ENCODE data around the gene PLCD3. TPM values are rescaled to one million over a fixed set of nuclear protein-coding genes. Genes with fewer than 3 reads are reported as not detected.

PLCD3 gene
- total RNA-seq, 1 donor = 8.1 TPM

GRCh38 chr17:45086865-45087503, 45.3 kb downstream of the PLCD3 start:
- DNase-seq (ENCODE audit: low read depth in 2 of 3, low spot score in 2 of 3) = no peak

DNA sequence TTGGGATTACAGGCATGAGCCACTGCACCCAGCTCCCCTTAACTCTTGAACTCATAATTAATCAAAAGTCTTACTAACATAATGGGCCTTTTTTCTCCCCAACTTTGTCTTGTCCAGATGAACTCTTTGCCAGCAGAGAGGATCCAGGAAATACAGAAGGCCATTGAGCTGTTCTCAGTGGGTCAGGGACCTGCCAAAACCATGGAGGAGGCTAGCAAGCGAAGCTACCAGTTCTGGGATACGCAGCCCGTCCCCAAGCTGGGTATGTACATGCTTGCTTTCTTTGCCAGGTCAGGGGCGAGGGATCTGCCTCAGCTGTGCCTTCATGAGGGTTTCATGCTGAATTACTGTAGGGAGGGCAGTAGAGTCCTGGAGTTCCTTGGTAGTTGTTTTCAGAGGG, 45.9 kb downstream of the PLCD3 start:
- no peak for DNase-seq (ENCODE audit: low read depth in 2 of 3, low spot score in 2 of 3)

DNA sequence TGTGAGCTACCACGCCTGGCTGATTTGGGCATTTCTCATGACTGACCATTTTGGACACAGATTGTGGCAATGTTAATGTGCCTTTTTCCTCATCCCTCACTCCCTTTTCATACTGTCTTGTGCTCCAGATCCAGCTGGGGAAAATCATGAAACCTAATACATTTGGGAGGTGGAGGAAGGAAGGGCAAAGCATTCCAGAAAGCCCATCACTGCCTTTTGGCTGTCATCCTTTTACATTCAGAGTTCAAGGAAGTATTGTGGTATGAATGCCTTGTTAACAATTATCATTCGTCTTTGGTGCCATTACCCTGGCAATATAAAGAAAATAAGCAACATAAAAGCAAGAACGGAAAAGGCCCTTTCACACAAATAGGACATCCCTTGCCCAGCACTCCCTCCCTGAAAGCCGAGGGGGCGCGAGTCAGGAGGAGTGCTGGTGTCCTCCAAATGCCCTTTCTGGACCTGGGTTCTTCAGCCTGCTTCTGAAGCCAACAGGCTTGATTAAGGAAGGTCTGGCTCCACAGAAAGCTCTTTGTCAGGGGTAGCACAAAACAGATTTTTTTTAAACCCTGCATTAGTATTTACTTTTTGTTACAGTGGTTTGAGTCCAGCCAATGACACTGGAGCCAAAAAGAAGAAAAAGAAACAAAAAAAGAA, 51.1 kb downstream of the PLCD3 start:
- no peak for DNase-seq (ENCODE audit: low read depth in 2 of 3, low spot score in 2 of 3)

- peak in 2 of 3 donors; percentile 42 to 72 for DNase-seq (ENCODE audit: low read depth in 2 of 3, low spot score in 2 of 3)
Measured at GRCh38 chr17:45077643-45078042, 54.7 kb downstream of the PLCD3 start.

DNA sequence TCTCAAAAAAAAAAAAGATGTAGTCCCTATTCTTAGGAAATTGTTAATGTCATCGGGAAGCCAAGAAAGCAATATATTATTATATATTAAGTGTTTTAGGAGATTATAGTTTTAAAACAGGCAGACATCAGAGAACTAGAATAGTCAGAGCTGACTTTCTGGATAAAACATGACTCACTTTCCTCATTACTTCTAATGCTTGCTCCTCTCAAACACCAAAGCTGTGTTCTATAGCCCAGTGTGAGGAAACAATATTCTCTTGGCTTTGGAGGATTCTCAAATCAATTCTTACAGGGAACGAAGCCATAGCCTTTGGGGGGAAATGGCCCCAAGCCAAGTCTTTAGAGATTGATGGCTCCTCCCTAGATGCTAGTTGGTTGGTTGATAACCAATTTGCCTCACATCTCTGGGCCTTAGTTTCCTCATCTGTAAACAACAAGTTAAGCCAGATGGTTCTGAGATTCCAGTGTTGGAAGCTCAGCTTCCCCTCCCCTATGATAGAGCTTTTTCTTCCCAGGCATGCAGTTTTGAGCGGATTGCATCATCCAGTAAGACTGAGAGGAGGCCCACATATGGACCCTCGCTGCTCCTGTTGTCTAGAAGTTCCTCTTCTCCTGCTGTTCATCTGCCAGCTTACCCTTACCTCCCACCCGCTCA, 58.8 kb downstream of the PLCD3 start:
- no peak for DNase-seq (ENCODE audit: low read depth in 2 of 3, low spot score in 2 of 3)

DNA sequence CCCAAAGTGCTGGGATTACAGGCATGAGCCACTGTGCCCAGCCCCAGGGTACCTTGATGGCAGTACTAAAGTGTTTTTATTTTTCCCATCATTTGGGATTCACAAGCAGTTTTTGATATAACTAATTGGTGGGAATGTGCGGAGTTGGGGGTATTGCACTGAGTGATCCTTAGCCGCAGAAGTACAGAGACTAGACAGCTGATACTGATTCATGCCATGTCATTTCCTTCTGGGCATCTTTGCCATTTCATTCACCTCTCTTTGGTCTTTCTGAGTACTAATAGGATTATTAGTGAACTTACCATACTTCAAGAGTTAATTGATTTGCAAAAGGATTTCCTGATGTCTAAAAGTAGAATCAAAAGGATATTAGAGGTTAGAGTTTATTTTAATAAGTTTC, 61.5 kb downstream of the PLCD3 start:
- DNase-seq (ENCODE audit: low read depth in 2 of 3, low spot score in 2 of 3) = no peak

DNA sequence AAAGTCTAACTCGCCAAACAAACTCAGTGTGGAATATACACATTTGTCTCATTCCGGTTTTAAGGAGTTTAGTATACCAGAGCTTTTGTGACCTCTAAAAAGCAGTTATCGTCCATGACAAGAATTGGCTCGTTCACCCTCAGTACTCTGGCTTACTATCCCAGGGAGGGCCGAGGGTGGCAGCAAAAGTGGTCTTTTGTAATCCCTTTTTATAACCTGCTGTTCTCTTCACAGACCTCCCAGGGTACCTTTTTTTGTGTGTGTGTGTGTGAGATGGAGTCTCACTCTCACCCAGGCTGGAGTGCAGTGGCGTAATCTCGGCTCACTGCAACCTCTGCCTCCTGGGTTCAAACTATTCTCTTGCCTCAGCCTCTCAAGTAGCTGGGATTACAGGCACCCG, 62.3 kb downstream of the PLCD3 start:
- DNase-seq (ENCODE audit: low read depth in 2 of 3, low spot score in 2 of 3) = no peak

DNA sequence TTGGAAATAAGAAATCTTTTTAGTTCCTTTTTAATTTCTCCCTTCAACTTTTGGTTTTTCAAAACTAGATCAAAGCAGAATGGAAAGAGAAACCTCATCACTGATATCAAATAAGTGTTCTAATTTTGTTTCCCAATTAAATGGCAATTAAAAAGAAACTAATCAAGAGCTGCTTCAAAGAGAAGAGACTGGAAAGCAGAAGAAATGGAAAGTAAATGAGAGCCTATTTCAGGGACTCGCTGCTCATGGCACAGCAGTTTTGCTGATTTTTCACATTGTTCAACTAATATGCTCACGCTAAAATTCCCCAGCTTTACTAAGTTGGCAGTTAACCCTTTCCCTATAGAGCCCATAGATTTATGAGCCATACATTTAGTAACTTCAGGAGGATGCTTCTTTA, 64.7 kb downstream of the PLCD3 start:
- no peak for DNase-seq (ENCODE audit: low read depth in 2 of 3, low spot score in 2 of 3)

DNA sequence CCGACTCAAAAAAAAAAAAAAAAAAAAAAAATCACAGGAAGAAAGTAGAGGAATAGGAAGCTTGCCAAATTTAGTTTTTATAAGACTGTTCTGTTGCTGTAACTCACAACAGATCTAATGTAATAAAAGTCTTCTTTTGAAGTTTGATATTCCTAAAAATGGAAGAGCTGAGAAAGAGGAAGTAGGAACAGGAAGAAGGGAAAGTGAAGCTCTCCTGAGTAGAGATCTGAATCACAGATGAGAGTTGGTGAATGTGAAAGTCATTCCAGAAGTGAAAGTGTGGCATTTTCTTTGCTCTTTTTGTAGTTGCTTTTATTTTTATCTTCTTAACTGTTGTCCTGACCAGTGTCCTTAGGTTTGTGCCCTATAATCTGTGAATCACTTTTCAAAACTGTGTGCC, 69.1 kb downstream of the PLCD3 start:
- DNase-seq (ENCODE audit: low read depth in 2 of 3, low spot score in 2 of 3) = no peak

GRCh38 chr17:45061606-45062205, 70.6 kb downstream of the PLCD3 start:
- no peak for DNase-seq (ENCODE audit: low read depth in 2 of 3, low spot score in 2 of 3)

GRCh38 chr17:45060797-45061605, 71.3 kb downstream of the PLCD3 start, which contains the start of gene NMT1:
Gene NMT1, plus strand, starts transcription at chr17:45061317. Its CDS starts 13 bp downstream, at chr17:45061330.
- DNase-seq (ENCODE audit: low read depth in 2 of 3, low spot score in 2 of 3) = peak; percentile 94 to 100 (median 99)

DNA sequence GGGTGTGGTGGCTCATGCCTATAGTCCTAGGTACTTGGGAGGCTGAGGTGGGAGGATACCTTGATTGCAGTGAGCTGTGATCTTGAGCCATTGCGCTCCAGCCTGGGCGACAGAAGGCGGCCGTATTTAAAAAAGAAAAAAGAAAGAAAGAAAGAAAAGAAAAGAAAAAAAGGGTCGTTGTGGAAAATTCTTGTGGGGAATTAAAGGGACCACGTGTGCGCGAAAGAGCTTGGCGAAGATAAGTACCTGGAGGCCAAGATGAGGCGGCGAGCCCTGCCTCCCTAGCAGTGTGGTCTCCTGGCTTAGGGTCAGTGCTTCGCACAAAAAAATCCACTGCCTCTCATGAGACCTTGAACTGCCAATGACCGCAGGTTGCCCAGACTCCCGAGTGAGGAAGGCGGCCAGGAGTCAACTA, 71.9 kb downstream of the PLCD3 start:
- no peak for DNase-seq (ENCODE audit: low read depth in 2 of 3, low spot score in 2 of 3)

Small RNA genes within 50 kb of the gene (small RNA-seq; reads per million reads assigned to genes)
- not detected for gene MIR6784
- gene RF00019 = not detected

Other genes starting within 250 kb of the PLCD3 start
- 121 TPM for gene EFTUD2, start 233.1 kb downstream of the PLCD3 start, total RNA-seq
- not detected for gene GFAP, start 217.0 kb downstream of the PLCD3 start, total RNA-seq
- gene KIF18B, start 184.7 kb downstream of the PLCD3 start, total RNA-seq = 0.81 TPM
- gene C1QL1, start 164.2 kb downstream of the PLCD3 start, total RNA-seq = not detected
- gene DCAKD, start 80.9 kb downstream of the PLCD3 start, total RNA-seq = 98.8 TPM
- 46.0 TPM for gene NMT1, start 71.2 kb downstream of the PLCD3 start, total RNA-seq
- 13.2 TPM for gene ACBD4, start 3.2 kb upstream of the PLCD3 start, total RNA-seq
- 10.2 TPM for gene HEXIM1, start 16.0 kb upstream of the PLCD3 start, total RNA-seq
- gene HEXIM2, start 29.4 kb upstream of the PLCD3 start, total RNA-seq = 7.0 TPM
- gene FMNL1, start 89.4 kb upstream of the PLCD3 start, total RNA-seq = 149 TPM
- gene SPATA32, start 129.6 kb upstream of the PLCD3 start, total RNA-seq = 0.27 TPM
- 10.2 TPM for gene MAP3K14, start 184.5 kb upstream of the PLCD3 start, total RNA-seq